ENCODE data around the gene ZNF217. TPM values are rescaled to one million over a fixed set of nuclear protein-coding genes. Genes with fewer than 3 reads are reported as not detected.
"Not testable (repeated sequence)": the region's sequence is repeated elsewhere in the genome, so short reads cannot be mapped to it uniquely, and the experiment has no call there.

The ZNF217 gene
- polyA plus RNA-seq, 5 donors, result 18.5 to 27.5 (median 26.3) TPM

DNA sequence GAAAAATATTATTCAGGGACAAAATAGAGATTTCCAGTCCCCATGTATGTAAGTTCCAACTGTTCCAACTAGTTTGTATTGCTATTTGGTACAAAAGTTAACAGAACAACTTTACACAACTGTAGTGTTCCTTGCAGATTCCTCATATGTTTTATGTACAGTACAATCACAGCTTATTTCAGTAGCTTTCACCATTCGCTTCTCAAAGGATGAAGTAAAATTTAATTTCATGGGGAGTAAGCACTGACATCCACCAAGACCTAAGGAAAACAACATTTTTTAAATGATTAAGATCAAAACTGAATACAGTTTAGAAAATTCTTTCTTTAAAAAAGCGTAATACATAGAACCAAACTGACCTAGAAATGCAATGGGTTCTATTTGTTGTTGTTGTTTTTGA, 24.6 kb downstream of the ZNF217 start:
- DNase-seq, result no peak

DNA sequence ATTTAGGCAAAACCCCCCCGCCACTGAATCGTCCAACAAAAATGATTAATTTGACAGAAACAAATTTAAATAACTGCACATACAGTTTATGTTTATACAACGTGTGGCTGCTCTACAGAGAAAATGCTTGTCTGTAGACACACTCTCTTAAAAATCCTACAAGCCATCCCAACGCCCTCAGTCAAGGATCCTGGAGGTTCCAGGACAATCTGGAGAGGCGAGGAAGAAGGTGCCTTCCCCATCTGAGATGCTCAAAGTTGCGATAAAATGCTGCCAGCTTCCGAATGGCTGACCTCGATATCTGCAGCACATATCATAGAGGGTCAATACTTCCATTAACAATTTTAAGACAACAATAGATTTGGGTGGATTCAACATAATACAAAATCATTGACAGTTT, 25.3 kb downstream of the ZNF217 start:
- no peak for DNase-seq

DNA sequence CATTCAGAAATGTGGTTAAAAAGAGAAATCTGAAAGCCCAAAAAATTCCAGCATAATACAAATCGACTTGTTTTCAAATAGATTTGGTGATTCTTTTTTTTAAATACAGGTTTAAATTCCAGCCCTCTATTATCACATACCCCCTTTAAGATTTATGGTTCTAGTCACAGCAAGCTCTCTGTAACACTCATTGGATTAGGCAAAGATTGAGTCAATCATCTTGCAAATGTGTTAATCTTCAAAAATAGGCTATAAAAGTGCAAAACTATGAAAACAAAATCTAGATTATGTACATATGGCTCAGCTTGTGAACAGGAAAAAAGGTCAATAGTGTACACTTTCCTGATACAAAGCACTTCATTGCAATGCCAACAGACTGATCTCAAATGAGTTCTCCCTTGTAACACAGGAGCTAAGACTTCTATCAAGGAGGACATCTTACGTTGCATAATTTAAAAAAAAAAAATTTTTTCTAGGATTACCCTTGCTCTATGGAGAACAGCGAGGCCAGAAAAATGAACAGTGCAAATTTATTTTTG, 26.2 kb downstream of the ZNF217 start:
- no peak for DNase-seq

DNA sequence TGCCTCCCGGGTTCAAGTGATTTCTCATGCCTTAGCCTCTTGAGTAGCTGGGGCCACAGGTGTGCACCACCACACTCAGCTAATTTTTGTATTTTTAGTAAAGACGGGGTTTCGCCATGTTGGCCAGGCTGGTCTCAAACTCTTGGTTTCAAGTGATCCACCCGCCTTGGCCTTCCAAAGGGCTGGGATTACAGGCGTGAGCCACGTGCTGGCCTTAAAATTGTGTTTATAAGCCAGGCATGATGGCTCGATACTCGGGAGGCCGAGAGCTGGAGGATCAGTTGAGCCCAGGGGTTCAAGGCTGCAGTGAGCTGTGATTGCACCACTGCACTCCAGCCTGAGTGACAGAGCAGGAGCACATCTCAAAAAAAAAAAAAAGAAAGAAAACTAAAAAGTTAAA, 27.0 kb downstream of the ZNF217 start:
- DNase-seq, result not testable (repeated sequence)

DNA sequence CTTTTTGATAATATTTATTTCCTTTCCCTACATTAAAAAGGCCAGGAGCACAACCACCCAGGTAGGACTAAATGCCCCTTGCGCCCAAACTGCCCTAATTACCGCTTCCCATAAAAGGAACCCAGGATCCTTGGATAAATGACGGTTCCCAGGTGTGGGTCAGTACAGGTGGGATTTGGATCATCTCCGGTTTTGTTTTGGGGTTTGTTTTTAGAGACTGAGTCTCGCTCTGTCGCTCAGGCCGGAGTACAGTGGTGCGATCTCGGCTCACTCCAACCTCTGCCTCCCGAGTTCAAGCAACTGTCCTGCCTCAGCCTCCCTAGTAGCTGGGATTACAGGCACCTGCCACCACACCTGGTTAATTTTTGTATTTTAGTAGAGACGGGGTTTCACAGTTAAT, 28.4 kb downstream of the ZNF217 start:
- no peak for DNase-seq

DNA sequence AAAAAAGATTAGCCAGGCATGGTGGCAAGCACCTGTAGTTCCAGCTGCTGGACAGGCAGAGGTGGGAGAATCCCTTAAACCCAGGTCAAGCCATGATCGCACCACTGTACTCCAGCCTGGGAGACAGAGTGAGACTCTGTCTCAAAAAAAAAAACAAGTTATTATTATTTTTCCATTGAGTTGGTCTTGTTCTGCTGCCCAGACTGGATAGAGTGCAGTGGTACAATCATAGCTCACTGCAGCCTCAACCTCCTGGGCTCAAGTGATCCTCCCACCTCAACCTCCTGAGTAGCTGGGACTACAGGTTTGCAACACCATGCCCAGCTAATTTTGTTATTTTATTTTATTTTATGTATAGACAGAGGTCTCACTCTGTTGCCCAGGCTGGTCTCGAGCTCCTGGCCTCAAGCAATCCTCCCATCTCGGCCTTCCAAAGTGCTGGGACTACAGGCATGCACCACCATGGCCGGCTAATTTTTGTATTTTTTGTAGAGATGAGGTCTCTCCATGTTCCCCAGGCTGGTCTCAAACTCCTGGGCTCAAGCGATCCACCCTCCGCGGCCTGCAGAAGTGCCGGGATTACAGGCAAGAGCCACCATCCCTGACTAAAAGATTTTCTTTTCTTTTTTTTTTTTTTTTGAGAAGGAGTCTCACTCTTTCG, 31.4 kb downstream of the ZNF217 start:
- not testable (repeated sequence) for DNase-seq

DNA sequence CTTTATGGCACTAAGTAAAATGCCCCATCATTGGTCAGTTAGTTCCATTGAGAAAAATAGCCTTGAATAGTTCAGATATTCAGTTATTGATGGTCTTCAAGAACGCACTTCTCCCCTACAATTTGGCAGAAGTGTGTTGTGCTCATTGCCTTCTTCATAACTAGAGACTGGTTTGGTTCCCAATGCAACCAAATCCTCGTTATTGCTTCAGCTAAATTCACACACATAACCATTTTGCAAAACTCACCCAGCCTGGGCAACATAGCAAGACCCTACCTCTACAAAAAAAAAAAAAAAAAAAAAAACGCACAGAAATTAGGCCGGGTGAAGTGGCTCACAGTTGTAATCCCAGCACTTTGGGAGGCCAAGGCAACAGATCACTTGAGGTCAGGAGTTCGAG, 32.1 kb downstream of the ZNF217 start:
- DNase-seq, result no peak

DNA sequence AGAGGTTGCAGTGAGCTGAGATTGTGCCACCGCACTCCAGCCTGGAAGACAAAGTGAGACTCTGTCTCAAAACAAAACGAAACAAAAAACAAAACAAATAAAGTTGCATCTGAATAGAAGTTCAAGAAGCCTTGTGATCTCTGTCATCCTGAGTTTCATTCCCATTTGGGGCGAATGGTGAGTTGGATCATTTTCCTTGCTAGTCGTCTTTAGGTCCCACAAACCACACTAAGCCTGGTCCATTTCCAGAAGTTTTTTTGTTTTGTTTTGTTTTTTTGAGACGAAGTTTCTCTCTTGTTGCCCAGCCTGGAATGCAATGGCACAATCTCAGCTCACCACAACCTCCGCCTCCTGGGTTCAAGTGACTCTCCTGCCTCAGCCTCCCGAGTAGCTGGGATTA, 33.8 kb downstream of the ZNF217 start:
- DNase-seq, result no peak

DNA sequence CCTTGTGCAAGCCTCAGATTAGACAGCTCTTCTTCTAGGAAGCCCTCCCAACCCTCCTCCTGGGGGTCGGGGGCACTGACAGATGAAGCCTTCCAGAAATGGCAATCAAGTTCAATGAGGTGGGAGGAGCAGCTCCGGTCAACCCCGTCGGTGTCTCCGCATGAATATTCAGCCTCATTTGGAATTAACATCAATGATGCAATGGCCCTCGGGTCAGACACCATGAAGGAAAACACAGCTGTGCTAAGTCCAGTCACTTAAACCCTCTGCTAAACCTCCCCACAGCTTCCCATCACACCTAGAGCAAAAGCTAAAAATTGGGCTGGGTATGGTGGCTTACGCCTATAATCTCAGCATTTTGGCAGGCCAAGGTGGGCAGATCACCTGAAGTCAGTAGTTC, 36.5 kb downstream of the ZNF217 start:
- no peak for DNase-seq

DNA sequence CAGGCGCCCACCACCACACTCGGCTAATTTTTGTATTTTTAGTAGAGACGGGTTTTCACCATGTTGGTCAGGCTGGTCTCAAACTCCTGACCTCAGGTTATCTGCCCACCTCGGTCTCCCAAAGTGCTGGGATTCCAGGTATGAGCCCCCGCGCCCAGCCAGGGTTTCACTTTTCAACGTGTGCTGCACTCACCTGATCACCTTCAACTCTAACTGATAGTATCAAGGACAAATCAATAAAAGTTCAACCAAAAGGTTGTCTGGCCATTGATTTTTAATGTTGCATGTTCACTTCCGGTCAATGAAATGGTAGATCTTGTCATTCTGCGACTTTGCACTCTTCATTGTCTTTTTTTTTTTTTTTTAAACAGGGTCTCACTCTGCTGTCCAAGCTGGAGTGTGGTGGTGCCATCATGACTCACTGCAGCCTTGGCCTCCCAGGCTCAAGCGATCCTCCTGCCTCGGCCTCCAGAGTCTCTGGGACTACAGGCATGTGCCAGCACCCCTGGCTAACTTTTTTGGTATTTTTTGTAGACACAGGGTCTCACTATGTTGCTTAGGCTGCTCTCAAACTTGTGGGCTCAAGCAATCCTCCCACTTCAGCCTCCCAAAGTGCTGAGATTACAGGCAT, 37.3 kb downstream of the ZNF217 start:
- DNase-seq, result no peak

DNA sequence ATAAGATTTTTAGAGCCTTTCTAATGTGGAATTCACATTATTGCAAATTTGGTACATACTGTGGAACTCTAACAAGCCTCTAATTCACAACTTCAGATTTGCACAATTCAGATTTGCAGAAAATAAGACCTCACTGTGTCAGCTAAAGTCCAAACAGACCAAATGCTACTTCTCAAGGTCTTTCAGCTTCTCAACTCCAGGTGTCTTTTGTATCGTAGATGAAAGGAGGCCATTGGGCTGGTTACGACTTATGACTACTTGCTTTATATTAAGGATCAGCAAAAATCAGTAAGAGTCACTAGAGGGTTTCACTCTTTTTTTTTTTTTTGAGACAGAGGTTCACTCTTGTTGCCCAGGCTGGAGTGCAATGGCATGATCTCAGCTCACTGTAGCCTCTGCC, 37.8 kb downstream of the ZNF217 start:
- no peak for DNase-seq

DNA sequence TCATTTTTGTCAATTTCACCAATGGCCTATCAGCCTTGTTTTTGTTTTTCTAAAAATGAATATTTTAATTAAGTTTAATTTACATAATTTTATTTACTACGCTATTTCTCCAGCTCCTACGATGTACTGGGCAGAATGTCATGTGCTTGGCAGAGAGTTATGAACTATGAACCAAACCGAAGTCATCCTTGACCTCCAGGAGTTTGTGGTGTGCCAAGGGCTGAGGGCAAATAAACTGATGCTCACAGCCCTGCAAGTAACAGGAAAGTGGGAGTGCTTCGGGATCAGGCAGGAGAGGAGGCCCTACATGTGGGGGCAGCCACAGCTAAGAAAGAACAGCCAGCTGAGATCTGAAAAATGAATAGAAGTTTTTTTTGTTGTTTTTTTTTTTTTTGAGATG, 38.6 kb downstream of the ZNF217 start:
- DNase-seq, result no peak

DNA sequence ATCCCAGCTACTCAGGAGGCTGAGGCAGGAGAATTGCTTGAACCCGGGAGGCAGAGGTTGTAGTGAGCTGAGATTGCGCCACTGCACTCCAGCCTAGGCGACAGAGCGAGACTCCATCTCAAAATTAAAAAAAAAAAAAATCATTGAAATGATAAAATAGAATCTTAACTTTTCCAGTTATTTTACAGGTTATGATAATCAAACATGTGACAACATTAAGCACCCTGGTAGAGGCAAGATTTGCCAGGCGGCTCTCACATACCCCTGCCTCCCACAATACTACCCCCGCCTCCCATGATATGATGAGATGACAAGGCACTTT, 41.1 kb downstream of the ZNF217 start:
- not testable (repeated sequence) for DNase-seq

DNA sequence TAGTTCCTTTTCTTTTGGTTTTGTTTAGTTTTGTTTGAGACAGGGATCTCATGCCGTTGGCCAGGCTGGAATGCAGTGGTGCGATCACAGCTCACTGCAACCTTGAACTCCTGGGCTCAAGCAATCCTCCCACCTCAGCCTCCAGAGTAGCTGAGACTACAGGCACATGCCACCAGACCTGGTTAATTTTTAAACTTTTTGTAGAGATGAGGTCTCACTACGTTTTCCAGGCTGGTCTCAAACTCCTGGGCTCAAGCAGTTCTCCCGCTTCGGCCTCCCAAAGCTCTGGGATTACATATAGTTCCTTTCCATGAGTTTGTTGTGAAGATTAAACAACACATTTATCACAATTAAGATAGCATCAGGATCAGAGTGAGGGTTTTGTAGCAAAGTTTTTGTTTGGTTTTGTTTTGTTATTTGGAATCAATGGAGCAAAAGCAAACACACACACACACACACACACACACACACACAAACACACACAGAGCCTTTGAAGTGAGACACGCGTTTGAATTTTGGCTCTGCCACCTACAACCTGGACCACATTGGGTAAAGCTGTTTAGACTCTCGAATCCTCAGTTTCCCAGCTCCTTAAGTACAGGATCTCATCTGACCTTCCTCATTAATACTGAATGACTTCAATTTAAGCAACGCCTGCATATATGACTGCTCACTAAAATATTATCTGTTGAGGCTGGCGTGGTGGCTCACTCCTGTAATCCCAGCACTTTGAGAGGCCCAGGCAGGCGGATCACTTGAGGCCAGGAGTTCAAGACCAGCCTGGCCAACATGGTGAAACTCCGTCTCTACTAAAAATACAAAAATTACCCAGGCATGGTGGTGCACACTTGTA, 41.7 kb downstream of the ZNF217 start:
- DNase-seq, result not testable (repeated sequence)

DNA sequence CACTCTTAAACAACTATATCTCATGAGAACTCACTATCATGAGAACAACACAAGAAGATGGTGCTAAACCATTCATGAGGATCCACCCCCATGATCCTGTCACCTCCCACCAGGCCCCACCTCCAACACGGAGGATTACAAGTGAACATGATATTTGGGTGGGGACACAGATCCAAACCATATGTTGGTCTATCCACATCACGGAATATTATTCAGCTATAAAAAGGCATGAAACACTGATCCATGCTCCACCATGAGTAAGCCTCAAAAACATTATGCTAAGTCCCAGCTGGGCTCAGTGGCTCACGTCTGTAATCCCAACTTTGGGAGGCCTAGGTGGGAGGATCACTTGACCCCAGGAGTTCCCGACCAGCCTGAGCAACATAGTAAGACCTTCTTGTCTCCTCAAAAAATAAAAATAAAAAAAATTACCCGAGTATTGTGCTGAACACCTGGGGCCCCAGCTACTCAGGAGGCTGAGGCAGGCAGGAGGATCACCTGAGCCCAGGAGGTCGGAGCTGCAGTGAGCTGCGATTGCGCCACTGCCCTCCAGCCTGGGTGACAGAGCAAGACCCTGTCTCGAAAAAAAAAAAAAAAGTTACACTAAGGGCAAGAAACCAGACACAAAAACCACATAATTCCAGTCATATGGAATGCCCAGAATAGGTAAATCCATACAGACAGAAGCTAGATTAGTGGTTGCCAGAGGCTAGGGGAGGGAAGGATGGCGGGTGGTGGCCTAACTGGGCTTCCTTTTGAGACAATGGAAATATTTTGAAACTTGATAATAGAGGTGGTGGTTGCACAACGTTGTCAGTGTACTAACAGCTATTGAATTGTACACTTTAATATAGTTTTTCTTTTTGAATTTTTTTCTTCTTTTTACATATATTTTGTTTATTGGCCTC, 43.1 kb downstream of the ZNF217 start:
- DNase-seq, result no peak

DNA sequence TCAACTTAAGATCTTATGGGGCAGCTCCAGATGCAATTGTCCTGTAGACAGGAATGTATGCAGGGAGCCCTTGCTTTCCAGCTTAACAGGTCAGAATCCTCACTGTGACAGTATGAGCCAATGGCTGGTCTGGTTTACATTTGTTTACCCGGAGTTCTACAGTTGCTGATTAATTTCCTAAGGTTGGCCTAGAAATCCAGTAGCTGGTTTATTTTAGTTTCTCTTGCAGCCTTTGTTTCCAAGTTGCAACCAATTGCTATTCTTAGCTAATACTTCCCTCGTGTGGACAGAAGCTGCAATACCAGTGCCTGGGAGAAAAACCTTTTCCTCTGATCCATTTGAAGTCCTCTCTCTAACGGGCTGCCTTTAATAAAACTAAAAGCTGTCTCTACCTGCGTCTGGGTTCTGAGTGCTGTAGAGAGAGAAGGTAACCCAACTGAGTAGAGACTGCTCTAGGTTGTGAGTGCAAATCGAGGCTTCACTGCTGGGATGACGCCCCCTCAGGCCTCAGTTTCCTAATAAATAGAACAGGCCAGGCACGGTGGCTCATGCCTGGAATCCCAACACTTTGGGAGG, 45.9 kb downstream of the ZNF217 start:
- DNase-seq, result peak; percentile 59 to 67

DNA sequence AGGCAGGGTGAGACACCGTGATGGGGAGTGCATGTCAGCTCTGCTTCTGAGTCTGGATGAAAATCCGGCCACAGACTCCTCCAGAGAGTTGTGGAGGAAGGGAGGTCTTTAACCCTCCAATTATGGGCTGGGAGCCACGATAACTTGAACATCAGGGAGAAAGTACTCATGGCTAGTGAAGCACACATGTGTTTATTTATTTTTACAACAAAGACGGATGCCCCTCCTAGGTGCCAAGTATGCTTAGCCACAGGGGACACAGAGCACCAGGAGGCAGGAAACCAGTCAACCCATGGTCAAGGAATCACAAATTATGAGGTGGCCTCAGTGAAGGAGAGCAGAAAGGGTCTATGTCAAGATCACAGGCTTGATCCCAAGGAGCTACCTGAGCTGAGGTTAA, 54.1 kb downstream of the ZNF217 start:
- no peak for DNase-seq

DNA sequence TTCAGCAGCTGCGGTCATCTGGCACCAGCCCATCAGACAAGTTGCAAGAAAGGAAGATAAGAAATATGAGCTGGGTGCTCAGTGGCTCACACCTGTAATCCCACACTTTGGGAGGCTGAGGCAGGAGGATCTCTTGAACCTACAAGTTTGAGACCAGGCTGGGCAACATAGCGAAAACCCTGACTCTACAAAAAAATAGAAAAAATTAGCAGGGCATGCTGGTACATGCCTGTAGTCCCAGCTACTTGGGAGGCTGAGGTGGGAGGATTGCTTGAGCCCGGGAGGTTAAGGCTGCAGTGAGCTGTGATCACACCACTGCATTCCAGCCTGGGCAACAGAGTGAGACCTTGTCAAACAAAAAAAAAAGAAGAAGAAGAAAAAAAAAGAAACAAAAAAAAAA, 57.3 kb downstream of the ZNF217 start:
- not testable (repeated sequence) for DNase-seq

DNA sequence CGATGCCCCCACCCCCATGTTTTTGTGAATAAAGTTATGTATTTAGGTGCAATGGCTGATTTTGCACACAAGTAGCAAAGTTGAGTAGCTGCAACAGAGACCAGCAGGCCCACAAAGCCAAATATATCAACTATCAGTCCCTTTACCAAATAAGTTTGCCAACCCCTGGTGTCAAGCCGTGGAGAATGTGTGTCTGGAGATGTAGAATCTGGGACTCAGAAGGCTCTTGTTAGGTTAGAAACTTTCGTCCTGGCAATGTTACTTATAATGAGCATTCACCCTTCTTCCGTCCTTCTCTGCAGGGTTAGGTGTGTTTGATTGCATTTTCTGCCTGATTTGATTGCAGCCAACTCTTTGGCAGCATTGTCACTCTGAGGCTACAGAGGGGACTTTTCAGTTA, 57.8 kb downstream of the ZNF217 start:
- no peak for DNase-seq

DNA sequence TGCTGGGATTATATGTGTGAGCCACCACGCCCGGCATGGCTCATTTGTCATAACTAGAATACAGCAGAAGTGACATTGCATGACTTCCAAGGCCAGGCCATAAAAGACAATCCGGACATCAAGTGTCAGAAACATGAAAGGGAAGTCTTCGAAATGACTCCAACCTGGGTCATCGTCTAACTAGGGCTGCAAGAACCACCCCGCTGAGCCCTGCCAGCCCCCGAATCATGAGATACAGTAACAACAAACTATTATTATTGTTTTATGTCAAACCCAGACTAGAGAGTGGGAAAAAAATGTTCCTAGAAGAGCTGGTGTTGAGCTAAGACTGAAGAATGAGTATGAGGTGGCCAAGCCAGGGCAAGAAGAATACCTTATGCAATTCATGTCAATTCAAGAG, 59.6 kb downstream of the ZNF217 start:
- no peak for DNase-seq

DNA sequence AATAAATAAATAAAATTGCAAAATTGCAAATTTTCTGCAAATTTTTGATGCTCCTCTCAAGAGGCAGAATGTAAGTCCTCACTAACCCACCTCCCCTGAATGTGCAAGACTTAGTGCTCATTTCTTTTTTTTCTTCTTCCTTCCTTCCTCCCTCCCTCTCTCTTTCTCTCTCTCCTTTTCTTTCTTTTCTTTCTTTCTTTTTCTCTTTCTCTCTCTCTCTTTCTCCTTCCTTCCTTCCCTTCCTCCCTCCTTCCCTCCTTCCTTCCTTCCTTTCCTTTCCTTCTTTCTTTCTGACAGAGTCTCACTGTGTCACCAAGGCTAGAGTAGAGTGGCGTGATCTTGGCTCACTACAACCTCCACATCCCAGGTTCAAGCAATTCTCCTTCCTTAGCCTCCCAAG, 60.1 kb downstream of the ZNF217 start:
- DNase-seq, result no peak
